Panc1 (cell line): Measurements from ENCODE around the gene LRIG3. TPM values are rescaled to one million over a fixed set of nuclear protein-coding genes. Genes with fewer than 3 reads are reported as not detected.

ENCODE experiments used
- ATAC-seq: fragments of 200-7000 bp; cut with Tn5 transposase; 2 replicates; pipeline ENCODE4 v1.9.1; 2020; ENCODE audit warnings: mild to moderate bottlenecking, moderate library complexity
- BruUV-seq: library from RNA; stranded (reverse); fragments of 400-500 nt; replicated peaks from 2 replicates; lab custom pipeline; 2021; lab: Mats Ljungman, UMichigan
- CTCF ChIA-PET: fragments of 300-600 bp; sonication (Branson Sonifier 250); formaldehyde crosslinking; loops from one replicate; lab custom pipeline; 2022; ENCODE audit warnings: antibody characterized with exemption; lab: Charles Lee
- POLR2A ChIA-PET: fragments of 300-600 bp; sonication (Branson Sonifier 250); formaldehyde crosslinking; loops from one replicate; lab custom pipeline; 2022; ENCODE audit warnings: antibody characterized with exemption; lab: Charles Lee
- DNase-seq: peaks from one replicate; pipeline ENCODE4 v3.0.0-alpha.2; 2010; ENCODE audit warnings: low read depth, low spot score
- H3K27ac ChIP-seq: 2 replicates; pipeline ENCODE4 v1.5.1; 2011; ENCODE audit warnings: mild to moderate bottlenecking, low read length, inconsistent platforms
- H3K27me3 ChIP-seq: fragments of 200-500 bp; sonication (Bioruptor generic); 2 replicates; pipeline ENCODE4 v1.6.0; 2014; ENCODE audit warnings: low read length, inconsistent platforms; ENCODE audit not compliant: control insufficient read depth, insufficient read depth
- H3K36me3 ChIP-seq: fragments of 200-500 bp; sonication (Bioruptor generic); 2 replicates; pipeline ENCODE4 v1.5.1; 2014; ENCODE audit warnings: inconsistent platforms, mild to moderate bottlenecking, low read length, moderate library complexity; ENCODE audit not compliant: control insufficient read depth, insufficient read depth
- H3K4me1 ChIP-seq: 2 replicates; pipeline ENCODE4 v1.5.1; 2011; ENCODE audit warnings: inconsistent platforms, mild to moderate bottlenecking, low read length, moderate library complexity; ENCODE audit not compliant: control insufficient read depth, insufficient read depth
- H3K4me3 ChIP-seq, 2 experiments: 2 replicates each; pipeline ENCODE4 v1.5.1; 2011 to 2012; ENCODE audit warnings: low read depth in 2 of 2, low read length in 2 of 2, mild to moderate bottlenecking in 2 of 2, inconsistent platforms in 1 of 2, moderate library complexity in 1 of 2
- H3K9me3 ChIP-seq: fragments of 200-500 bp; sonication (Bioruptor generic); 2 replicates; pipeline ENCODE4 v1.5.1; 2014; ENCODE audit warnings: low read depth, mild to moderate bottlenecking, inconsistent platforms, low read length, moderate library complexity; ENCODE audit not compliant: control insufficient read depth, insufficient read depth
- CTCF ChIP-seq: fragments of 450-650 bp; IDR thresholded peaks from 2 replicates; pipeline ENCODE4 v1.5.1; 2017; ENCODE audit warnings: mild to moderate bottlenecking
- POLR2AphosphoS5 ChIP-seq: IDR thresholded peaks from 2 replicates; pipeline ENCODE4 v1.6.1; 2012; ENCODE audit warnings: mild to moderate bottlenecking, low read depth, low read length, moderate library complexity
- REST ChIP-seq, 2 experiments: IDR thresholded peaks; 2 replicates each; pipeline ENCODE4 v1.6.1; 2011 to 2012; ENCODE audit warnings: low read depth in 2 of 2, control low read depth in 1 of 2, low read length in 1 of 2, mild to moderate bottlenecking in 1 of 2, moderate library complexity in 1 of 2; ENCODE audit not compliant: insufficient read depth in 1 of 2
- SIN3A ChIP-seq: IDR thresholded peaks from 2 replicates; pipeline ENCODE4 v1.6.1; 2012; ENCODE audit warnings: low read depth, mild to moderate bottlenecking, low read length, moderate library complexity, borderline replicate concordance; ENCODE audit not compliant: insufficient read depth
- TCF7L2 ChIP-seq: IDR thresholded peaks from 2 replicates; pipeline ENCODE4 v1.6.1; 2011; ENCODE audit warnings: mild to moderate bottlenecking, low read depth, low read length, inconsistent platforms
- in situ Hi-C: cut with HindIII; loops from 2 replicates; pipeline ENCODE4 v1.10.0; 2016; ENCODE audit warnings: low sequenced_read_pairs, low pct_unique_long_range_greater_than_20kb
- intact Hi-C: fragments of 100-400 bp; cut with micrococcal nuclease; formaldehyde crosslinking; loops from one replicate; pipeline ENCODE4 v1.10.0; 2022; ENCODE audit not compliant: unreplicated experiment
- total RNA-seq: library from RNA; stranded (reverse); gene quantifications from one replicate; pipeline ENCODE4 v1.2.1, GENCODE V29; 2021; ENCODE audit not compliant: unreplicated experiment

Gene LRIG3
- total RNA-seq, 1 experiment from 2014 or later, result 12.1 TPM

- Histone ChIP-seq H3K4me3 (no peak overlapping the region), H3K27me3 (no peaks in the 10 kb centered on the region), H3K27ac (no peak overlapping the region), H3K4me1 (no peaks in the 10 kb centered on the region), H3K36me3 (no peaks in the 10 kb centered on the region), H3K9me3 (no peaks in the 10 kb centered on the region)
- ATAC-seq (no peak), DNase-seq (no peak)
- POLR2A ChIA-PET, result no interaction called here
- CTCF ChIA-PET, result no interaction called here
- BruUV-seq, result no TSS peak
- intact Hi-C loops (no loop called here), in situ Hi-C loops (no loop called here)
- TF ChIP-seq REST (IDR thresholded peaks at IDR 0.05; ENCODE audit: insufficient read depth in 1 of 2, low read depth in 2 of 2, low read length in 1 of 2) (no peak), SIN3A (no peak), TCF7L2 (no peak), POLR2AphosphoS5 (no peak), CTCF (no peak)
Measured at GRCh38 chr12:58957298-58957697, 37.0 kb upstream of the LRIG3 start.

GRCh38 chr12:58955849-58956248 lies 35.5 kb upstream of the LRIG3 start:
- CTCF ChIA-PET, result no interaction called here
- Histone ChIP-seq H3K27me3 (no peaks in the 10 kb centered on the region), H3K36me3 (no peaks in the 10 kb centered on the region), H3K9me3 (no peaks in the 10 kb centered on the region), H3K4me1 (no peaks in the 10 kb centered on the region), H3K4me3 (no peak overlapping the region), H3K27ac (no peak overlapping the region)
- no TSS peak for BruUV-seq
- in situ Hi-C loops (no loop called here), intact Hi-C loops (no loop called here)
- TF ChIP-seq POLR2AphosphoS5 (no peak), REST (IDR thresholded peaks at IDR 0.05; ENCODE audit: insufficient read depth in 1 of 2, low read depth in 2 of 2, low read length in 1 of 2) (no peak), CTCF (no peak), SIN3A (no peak), TCF7L2 (no peak)
- POLR2A ChIA-PET, result no interaction called here
- ATAC-seq (no peak), DNase-seq (no peak)
